Calu3 (cell line): ENCODE data around the gene CAMK2N1. TPM values are rescaled to one million over a fixed set of nuclear protein-coding genes. Genes with fewer than 3 reads are reported as not detected.

Source experiments
- BruUV-seq: library from RNA; stranded (reverse); fragments of 400-500 nt; replicated peaks from 2 replicates; lab custom pipeline; 2021; lab: Mats Ljungman, UMichigan
- CTCF ChIA-PET: fragments of 300-600 bp; sonication (Branson Sonifier 250); formaldehyde crosslinking; loops from one replicate; lab custom pipeline; 2022; ENCODE audit warnings: antibody characterized with exemption; lab: Charles Lee
- DNase-seq: peaks from one replicate; pipeline ENCODE4 v3.0.0; 2022
- H3K27ac Mint-ChIP-seq: one replicate; pipeline ENCODE4 v1.8.0; 2022; ENCODE audit warnings: mixed read lengths; ENCODE audit not compliant: unreplicated experiment
- H3K27me3 Mint-ChIP-seq: one replicate; pipeline ENCODE4 v1.8.0; 2022; ENCODE audit warnings: mixed read lengths; ENCODE audit not compliant: unreplicated experiment
- H3K36me3 Mint-ChIP-seq: one replicate; pipeline ENCODE4 v1.8.0; 2022; ENCODE audit warnings: mild to moderate bottlenecking, moderate library complexity, mixed read lengths; ENCODE audit not compliant: insufficient read depth, unreplicated experiment
- H3K4me1 Mint-ChIP-seq: one replicate; pipeline ENCODE4 v1.8.0; 2022; ENCODE audit warnings: mild to moderate bottlenecking, low read depth, mixed read lengths; ENCODE audit not compliant: unreplicated experiment
- H3K4me3 Mint-ChIP-seq: one replicate; pipeline ENCODE4 v1.8.0; 2022; ENCODE audit warnings: mild to moderate bottlenecking, low read depth, moderate library complexity, mixed read lengths; ENCODE audit not compliant: unreplicated experiment
- H3K9me3 Mint-ChIP-seq: one replicate; pipeline ENCODE4 v1.8.0; 2022; ENCODE audit warnings: low read depth, mixed read lengths; ENCODE audit not compliant: unreplicated experiment
- intact Hi-C: fragments of 100-400 bp; cut with micrococcal nuclease; formaldehyde crosslinking; loops from one replicate; pipeline ENCODE4 v1.10.0; 2022; ENCODE audit not compliant: unreplicated experiment
- total RNA-seq: library from RNA; stranded (reverse); gene quantifications from 2 replicates; pipeline ENCODE4 v1.2.3, GENCODE V29; 2022
- TF ChIP-seq, protein P1 (sequence below): fragments of 200-600 bp; IDR thresholded peaks from one replicate; pipeline ENCODE4 v1.8.0; 2022; ENCODE audit warnings: antibody characterized with exemption; ENCODE audit not compliant: unreplicated experiment

CAMK2N1 gene
- total RNA-seq, 1 experiment from 2014 or later: 56.0 TPM

DNA sequence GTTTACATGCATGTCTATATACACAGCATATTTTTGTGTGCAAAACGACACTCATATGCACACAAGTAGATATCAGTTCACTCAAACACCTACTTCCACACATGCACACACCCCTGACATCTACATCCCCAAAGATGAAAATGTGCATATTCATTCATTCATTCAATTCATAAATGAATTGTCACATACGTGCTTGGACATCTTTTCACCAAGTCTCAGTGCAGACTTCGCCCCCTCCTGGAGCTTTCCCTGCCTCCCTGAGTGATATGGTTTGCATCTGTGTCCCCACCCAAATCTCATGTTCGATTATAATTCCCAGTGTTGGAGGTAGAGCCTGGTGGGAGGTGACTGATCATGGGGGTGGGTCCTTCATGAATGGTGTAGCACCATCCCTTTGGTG lies 53.1 kb downstream of the CAMK2N1 start:
- TF ChIP-seq, protein P1, sequence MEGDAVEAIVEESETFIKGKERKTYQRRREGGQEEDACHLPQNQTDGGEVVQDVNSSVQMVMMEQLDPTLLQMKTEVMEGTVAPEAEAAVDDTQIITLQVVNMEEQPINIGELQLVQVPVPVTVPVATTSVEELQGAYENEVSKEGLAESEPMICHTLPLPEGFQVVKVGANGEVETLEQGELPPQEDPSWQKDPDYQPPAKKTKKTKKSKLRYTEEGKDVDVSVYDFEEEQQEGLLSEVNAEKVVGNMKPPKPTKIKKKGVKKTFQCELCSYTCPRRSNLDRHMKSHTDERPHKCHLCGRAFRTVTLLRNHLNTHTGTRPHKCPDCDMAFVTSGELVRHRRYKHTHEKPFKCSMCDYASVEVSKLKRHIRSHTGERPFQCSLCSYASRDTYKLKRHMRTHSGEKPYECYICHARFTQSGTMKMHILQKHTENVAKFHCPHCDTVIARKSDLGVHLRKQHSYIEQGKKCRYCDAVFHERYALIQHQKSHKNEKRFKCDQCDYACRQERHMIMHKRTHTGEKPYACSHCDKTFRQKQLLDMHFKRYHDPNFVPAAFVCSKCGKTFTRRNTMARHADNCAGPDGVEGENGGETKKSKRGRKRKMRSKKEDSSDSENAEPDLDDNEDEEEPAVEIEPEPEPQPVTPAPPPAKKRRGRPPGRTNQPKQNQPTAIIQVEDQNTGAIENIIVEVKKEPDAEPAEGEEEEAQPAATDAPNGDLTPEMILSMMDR: no peak
- CTCF ChIA-PET: interaction anchor here (1.4 kb wide), 1 partner anchor 8 kb away, joined by 4 read pairs; no protein-coding TSS in a partner anchor
- no peaks in the 10 kb centered on the region for H3K36me3 Mint-ChIP-seq
- no peak overlapping the region for H3K27ac Mint-ChIP-seq
- BruUV-seq: no TSS peak
- intact Hi-C loops: loop anchor here (5.0 kb wide), 1 partner anchor 59 kb away; no protein-coding TSS in a partner anchor
- no peaks in the 10 kb centered on the region for H3K9me3 Mint-ChIP-seq
- peaks cover 9% of the 10 kb centered on the region for H3K27me3 Mint-ChIP-seq
- H3K4me3 Mint-ChIP-seq: no peak overlapping the region
- no peaks in the 10 kb centered on the region for H3K4me1 Mint-ChIP-seq
- no peak for DNase-seq

Other genes starting within 250 kb of the CAMK2N1 start
- not detected in 2 replicates for gene VWA5B1, start 195.3 kb downstream of the CAMK2N1 start, total RNA-seq
- 21.9 and 24.3 TPM in 2 replicates for gene MUL1, start 21.9 kb upstream of the CAMK2N1 start, total RNA-seq
- gene FAM43B, start 66.4 kb upstream of the CAMK2N1 start, total RNA-seq: not detected in 2 replicates
- gene CDA, start 102.9 kb upstream of the CAMK2N1 start, total RNA-seq: 7.4 and 9.0 TPM in 2 replicates
- gene PINK1, start 147.2 kb upstream of the CAMK2N1 start, total RNA-seq: 11.2 and 11.9 TPM in 2 replicates
- gene DDOST, start 175.2 kb upstream of the CAMK2N1 start, total RNA-seq: 266 and 278 TPM in 2 replicates
- gene KIF17, start 231.8 kb upstream of the CAMK2N1 start, total RNA-seq: not detected in 2 replicates
- 2.7 and 3.8 TPM in 2 replicates for gene SH2D5, start 246.5 kb upstream of the CAMK2N1 start, total RNA-seq